ENCODE data around the gene CD38.

DNA sequence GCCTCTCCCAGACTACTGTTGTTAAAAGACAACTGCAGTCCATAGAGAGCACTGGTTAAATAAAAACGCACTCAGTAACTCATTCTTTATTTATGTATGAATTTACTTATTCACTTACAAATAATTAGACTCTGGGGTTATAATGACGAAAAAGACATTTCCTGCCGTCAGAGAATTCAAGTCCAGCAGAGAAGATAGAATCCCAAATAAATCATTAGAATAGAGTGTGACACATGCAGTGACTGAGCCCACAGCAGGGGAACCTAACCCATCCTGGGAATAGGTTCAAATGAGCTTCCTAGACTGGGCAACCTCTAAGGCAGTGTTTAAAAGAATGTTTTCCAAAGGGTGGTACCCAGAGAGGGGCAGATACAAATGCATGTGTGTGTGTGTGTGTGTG is 106.5 kb downstream of the CD38 start:
- TF ChIP-seq, protein P1, sequence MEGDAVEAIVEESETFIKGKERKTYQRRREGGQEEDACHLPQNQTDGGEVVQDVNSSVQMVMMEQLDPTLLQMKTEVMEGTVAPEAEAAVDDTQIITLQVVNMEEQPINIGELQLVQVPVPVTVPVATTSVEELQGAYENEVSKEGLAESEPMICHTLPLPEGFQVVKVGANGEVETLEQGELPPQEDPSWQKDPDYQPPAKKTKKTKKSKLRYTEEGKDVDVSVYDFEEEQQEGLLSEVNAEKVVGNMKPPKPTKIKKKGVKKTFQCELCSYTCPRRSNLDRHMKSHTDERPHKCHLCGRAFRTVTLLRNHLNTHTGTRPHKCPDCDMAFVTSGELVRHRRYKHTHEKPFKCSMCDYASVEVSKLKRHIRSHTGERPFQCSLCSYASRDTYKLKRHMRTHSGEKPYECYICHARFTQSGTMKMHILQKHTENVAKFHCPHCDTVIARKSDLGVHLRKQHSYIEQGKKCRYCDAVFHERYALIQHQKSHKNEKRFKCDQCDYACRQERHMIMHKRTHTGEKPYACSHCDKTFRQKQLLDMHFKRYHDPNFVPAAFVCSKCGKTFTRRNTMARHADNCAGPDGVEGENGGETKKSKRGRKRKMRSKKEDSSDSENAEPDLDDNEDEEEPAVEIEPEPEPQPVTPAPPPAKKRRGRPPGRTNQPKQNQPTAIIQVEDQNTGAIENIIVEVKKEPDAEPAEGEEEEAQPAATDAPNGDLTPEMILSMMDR (IDR thresholded peaks at IDR 0.05): no peak
- TF ChIP-seq ZFX (IDR thresholded peaks at IDR 0.05; ENCODE audit: borderline replicate concordance): no peak

Data from 22Rv1 (cell line).